Activated CD4-positive, alpha-beta T cell treated with anti-CD3 and anti-CD28 coated beads, Interleukin-2, Interleukin-4, amounts not matched to agents 100 ng/mL and 50 ng/mL, durations not matched to agents 16 hours and 8 hours (primary cell): ENCODE measurements around the gene LYPD3.
"Not testable (repeated sequence)": the region's sequence is repeated elsewhere in the genome, so short reads cannot be mapped to it uniquely, and the experiment has no call there.

Experiments used
- DNase-seq: peaks from one replicate; pipeline ENCODE4 v3.0.0-alpha.2; 2020; ENCODE audit warnings: low spot score

The LYPD3 gene

DNA sequence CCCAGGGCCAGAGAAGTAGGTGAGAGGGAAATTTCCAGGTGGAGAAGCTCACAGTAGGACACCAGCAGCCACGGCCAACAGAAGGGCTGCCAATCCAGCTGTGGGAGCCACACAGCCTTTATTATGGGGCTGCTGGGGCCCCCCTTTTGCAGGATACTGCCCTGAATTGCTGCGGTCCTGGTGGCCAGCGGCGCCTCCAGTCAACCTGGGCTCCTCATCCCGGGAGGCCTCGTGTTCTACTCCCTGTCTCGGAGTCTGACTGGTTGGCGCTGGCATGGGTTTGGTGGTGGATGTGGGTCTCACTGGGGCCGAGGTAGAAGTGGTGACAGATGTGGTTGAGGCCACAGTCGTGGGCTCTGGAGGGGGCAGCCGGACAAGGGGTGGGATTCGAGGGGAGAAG lies 4.1 kb downstream of the LYPD3 start:
- no peak for DNase-seq

DNA sequence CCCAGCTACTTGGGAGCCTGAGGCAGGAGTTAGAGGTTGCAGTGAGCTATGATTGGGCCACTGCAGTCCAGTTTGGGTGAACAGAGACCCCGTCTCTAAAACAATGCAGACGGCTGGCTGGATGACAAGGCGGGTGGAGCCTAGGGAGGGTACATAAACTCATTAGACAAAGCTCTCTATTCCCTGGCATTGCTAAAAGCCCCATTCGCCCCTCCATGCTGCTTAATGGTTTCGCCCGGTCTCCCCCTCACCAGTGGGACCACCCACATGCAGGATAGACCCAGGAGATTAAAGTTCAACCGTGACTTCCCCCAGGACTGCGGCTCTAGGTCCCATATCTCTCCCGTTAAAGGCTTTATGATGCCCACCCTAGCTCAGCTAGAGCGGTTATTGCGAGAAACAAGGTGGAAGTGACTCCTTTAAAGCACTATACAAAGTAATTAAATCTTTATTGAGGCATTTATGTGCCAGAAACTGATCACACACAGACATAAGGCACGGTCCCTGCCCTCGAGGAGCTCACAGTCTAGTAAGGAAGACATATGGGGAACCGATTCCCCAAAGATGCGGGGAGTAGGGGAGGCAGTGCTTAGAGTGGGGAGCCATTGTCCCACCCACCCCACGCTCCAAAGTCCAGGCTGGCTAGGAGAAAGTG lies 4.9 kb downstream of the LYPD3 start:
- no peak for DNase-seq

- no peak for DNase-seq
Measured at GRCh38 chr19:43457809-43458208, 7.6 kb downstream of the LYPD3 start.

DNA sequence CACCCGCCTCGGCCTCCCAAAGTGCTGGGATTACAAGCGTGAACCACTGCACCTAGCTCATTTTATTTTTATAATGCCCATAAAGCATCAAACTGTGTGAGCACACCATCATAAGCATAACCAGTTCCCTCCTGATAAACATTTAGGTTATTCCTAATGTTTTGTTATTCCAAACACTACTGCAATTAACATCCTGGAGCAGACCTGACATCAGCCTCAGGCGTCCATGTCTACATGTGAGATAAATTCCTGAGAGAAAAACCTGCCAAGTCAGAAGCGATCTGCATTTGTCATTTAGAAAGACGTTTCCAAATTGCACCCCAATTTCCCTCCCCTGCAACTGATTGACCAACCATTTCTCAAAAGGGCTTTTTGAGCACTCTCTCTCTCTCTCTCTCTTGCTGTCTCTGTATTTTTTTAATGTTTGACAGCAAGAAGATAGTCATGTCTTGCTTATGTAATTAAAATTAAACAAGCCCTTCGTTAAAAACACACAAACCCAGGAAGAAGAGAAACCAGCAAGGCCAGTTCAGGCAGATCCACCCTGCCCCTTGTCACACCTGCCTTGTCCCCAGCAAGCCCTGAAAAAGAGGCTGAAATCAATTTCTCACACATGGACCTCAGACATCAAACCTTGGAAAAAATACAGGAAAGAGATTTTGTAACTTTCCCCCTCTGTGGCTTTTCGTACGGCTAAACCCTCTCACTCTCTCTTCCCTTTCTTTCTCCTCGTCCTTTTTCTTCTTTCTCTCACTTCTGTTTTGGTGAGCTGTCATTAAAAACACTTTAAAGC lies 9.9 kb downstream of the LYPD3 start:
- DNase-seq: no peak

GRCh38 chr19:43454031-43454430 lies 11.4 kb downstream of the LYPD3 start:
- no peak for DNase-seq

- no peak for DNase-seq
Measured at GRCh38 chr19:43452582-43452981, 12.8 kb downstream of the LYPD3 start.

DNA sequence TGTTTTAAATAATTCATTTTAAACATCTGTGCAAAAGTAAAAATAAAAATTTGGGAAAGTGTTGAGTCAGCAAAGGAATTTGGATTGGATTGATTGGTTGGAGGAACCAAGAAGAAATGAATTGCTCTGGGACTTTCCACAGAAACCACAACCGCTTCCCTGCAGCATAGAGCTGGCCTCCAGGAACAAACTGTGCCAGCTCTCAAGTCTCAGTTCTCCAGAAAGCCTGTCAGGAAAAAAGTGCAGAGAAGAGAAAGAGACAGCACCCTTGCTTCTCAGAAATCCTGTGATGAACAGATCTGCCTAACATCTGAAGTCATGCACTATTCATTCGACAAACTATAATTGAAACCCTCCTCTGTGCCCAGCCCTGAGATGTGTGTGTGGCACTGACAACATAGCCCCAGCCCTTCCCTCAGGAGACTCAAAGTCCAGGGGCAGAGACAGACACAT lies 14.8 kb downstream of the LYPD3 start:
- DNase-seq: peak; percentile 23

- DNase-seq: no peak
Measured at GRCh38 chr19:43447655-43448054, 17.8 kb downstream of the LYPD3 start.

- DNase-seq: peak; percentile 79
Measured at GRCh38 chr19:43446746-43447489, 18.5 kb downstream of the LYPD3 start.

- no peak for DNase-seq
Measured at GRCh38 chr19:43445426-43445825, 20.0 kb downstream of the LYPD3 start.

DNA sequence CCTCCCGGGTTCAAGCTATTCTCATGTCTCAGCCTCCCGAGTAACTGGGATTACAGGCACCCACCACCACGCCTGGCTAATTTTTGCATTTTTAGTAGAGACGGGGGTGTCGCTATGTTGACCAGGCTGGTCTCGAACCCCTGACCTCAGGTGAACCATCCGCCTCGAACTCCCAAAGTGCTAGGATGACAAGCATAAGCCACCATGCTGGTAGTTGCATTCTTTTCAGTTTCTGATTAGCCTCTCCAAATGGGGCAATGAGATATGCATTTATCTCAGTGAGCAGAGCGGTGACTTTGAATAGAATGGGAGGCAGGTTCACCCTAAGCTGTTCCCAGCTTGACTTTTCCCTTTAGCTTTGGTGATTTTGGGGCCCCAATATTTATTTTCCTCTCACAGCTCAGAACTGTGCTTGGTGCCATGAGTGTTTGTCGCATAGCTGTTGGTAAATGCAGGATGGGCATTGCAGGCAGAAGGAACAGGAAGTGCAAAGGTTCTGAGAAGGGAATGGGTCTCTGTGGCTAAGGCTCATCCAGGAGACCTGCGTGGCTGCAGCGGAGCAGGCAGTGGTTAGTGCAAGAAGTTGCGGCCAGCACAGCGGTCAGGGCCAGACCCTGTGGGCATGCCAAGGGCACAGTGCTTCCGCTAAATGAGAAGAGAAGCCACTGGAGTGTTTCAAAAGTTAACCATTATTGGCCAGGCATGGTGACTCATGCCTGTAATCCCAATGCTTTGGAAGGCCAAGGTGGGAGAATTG lies 20.7 kb downstream of the LYPD3 start:
- DNase-seq: no peak

DNA sequence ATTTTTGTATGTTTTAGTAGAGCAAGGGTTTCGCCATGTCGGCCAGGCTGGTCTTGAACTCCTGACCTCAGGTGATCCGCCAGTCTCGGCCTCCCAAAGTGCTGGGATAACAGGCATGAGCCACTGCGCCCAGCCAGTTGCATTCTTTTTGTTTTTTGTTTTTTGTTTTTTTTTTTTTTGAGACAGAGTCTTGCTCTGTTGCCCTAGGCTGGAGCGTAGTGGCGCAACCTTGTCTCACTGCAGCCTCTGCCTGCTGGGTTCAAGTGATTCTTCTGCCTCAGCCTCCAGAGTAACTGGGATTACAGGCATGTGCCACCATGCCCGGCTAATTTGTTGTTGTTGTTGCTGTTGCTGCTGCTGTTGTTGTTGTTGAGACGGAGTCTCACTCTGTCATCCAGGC lies 21.3 kb downstream of the LYPD3 start:
- not testable (repeated sequence) for DNase-seq

- no peak for DNase-seq
Measured at GRCh38 chr19:43441716-43442115, 23.7 kb downstream of the LYPD3 start.

DNA sequence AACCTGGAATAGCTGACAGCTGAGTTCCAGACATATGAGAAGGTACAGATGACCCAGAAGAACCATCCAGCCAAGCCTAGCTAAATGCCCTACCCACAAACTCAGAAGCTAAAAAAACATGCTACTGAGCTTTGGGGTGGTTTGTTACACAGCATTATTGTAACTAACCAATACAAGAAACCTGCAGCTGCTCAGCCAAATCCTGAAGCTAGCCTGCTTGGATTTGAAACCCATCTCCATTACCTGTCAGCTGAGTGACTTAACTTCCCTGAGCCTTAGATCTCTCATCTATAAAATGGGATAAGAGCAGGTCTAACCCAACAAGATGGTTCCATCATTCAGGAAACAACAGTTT lies 25.7 kb downstream of the LYPD3 start:
- DNase-seq: no peak

DNA sequence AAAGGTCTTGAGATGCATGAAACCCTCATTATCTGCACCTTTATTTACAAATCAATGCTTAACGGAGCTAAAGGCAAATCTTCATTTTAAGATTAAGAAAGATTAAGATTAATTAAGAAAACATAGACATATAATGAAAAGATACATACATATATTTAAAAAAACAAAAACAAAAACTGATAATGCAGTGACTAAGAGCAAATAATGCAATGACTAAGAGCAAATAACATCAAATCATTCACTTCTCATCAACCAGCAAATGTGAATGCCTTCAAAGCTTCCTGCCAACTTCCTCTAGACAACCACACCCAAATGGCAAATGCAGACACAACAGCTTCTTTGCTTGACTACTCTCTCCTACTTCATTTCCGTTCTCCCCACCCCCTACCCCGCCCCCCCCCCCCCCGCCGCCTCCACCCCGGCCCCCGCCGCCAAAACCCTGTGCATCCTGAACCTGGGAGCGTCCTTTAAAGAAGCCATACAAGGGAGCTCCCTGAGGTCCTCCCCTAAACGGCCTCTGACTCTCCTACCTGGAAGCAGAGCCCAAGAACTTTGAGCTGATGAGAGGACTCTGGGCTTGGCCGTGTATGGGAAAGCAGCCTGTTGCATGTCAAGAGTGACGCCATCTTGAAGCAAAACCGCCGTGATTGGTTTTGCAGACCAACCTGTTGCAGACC lies 26.2 kb downstream of the LYPD3 start:
- DNase-seq: peak; percentile 61

GRCh38 chr19:43438291-43439031 lies 26.9 kb downstream of the LYPD3 start:
- no peak for DNase-seq

DNA sequence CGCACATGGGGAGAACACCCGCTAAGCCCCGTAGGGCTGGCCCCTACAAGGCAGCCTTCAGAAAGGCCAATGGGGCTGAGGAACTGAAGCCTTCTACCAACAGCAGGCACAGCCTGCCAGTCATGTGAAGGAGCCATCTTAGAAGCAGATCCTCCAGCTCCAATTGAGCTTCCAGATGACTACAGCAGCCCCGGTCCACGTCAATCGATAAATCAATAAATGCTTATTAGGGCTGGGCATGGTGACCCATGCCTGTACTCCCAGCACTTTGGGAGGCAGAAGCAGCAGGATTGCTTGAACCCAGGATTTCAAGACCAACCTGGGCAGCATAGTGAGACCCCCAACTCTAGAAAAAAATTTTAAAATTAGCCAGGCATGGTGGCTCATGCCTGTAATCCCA lies 27.7 kb downstream of the LYPD3 start:
- no peak for DNase-seq

DNA sequence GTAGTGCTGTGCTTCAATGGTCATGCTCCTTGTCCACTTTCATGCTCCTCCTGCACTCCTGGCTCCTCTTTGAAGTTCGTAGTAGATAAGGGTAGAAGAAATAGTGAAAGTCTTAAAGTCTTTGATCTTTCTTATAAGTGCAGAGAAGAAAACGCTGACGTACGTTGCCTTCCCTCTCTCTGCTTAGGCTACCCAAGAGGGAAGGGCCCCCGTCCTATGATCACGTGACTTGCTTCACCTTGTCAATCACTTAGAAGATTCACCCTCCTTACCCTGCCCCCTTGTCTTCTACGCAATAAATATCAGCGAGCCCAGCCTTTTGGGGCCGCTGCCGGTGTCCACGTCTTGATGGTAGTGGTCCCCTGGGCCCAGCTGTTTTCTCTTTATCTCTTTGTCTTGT lies 28.1 kb downstream of the LYPD3 start:
- not testable (repeated sequence) for DNase-seq

GRCh38 chr19:43435775-43436174 lies 29.6 kb downstream of the LYPD3 start:
- no peak for DNase-seq

DNA sequence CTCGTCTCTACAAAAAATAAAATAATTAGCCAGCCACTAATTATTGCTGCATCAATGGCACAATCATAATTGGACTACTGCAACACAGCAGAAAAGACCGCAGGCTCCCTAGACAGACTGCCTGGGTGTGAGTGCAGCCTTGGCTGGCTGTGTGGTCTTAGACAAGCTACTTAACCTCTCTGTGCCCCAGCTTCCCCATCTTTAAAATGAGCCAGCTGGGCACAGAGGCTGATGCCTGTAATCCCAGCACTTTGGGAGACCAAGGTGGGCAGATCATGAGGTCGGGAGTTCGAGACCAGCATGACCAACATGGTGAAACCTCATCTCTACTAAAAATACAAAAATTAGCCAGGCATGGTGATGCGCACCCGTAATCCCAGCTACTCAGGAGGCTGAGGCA lies 31.7 kb downstream of the LYPD3 start:
- DNase-seq: no peak

- DNase-seq: no peak
Measured at GRCh38 chr19:43433358-43433673, 32.1 kb downstream of the LYPD3 start.
